Pancreas (tissue), 10 donors: ENCODE data around the gene UBAP1. TPM values are rescaled to one million over a fixed set of nuclear protein-coding genes. Genes with fewer than 3 reads are reported as not detected.
"Not testable (repeated sequence)": the region's sequence is repeated elsewhere in the genome, so short reads cannot be mapped to it uniquely, and the experiment has no call there.

Experiments used
- ATAC-seq, 4 donors: fragments of 200-7000 bp; cut with Tn5 transposase; one replicate each; pipeline versions ENCODE4 v1.8.0 to v1.9.1; 2020; ENCODE audit warnings: mild to moderate bottlenecking in 4 of 4, moderate library complexity in 4 of 4
- DNase-seq, 6 donors: peaks; one replicate each; pipeline ENCODE4 v3.0.0-alpha.2; 2020
- FAIRE-seq: peaks from 2 replicates; lab custom pipeline; 2012; peaks lifted over from hg19 to GRCh38; lab: Jason Lieb, UNC
- H3K27ac ChIP-seq, 4 donors: fragments of 200-600 bp; sonication (generic); 1 replicate in 3 of 4; 2 replicates in 1 of 4; pipeline versions ENCODE4 v1.5.0 to v1.8.0; 2020
- H3K27me3 ChIP-seq, 4 donors: fragments of 200-600 bp; one replicate each; pipeline ENCODE4 v1.8.0; 2021
- H3K36me3 ChIP-seq, 3 donors: fragments of 200-600 bp; sonication (generic) in 1 of 3; one replicate each; pipeline versions ENCODE4 v1.5.0 to v1.8.0; 2020 to 2021
- H3K4me1 ChIP-seq, 3 donors: fragments of 200-600 bp; one replicate each; pipeline ENCODE4 v1.8.0; 2021
- H3K4me3 ChIP-seq, 4 donors: fragments of 200-600 bp; sonication (generic) in 2 of 4; one replicate each; pipeline versions ENCODE4 v1.5.0 to v1.8.0; 2020 to 2021
- H3K9me3 ChIP-seq, 4 donors: fragments of 200-600 bp; one replicate each; pipeline ENCODE4 v1.8.0; 2021
- CTCF ChIP-seq, 4 donors: fragments of 200-600 bp; sonication (generic) in 3 of 4; IDR thresholded peaks; one replicate each; pipeline versions ENCODE4 v1.5.0 to v1.8.0; 2021; ENCODE audit warnings: antibody characterized with exemption in 4 of 4
- WGBS, 2 donors: extraction: QIAGEN DNeasy Blood & Tissue Kit; methylation state at CpG; one replicate each; pipeline ENCODE4 v1.1.7; 2013; 5-methylcytosine and 5-hydroxymethylcytosine counted together
- intact Hi-C, 3 donors: fragments of 100-400 bp; cut with DNase I; formaldehyde crosslinking; loops; one replicate each; pipeline versions ENCODE4 v1.11.1 to v1.14.2; 2022
- polyA plus RNA-seq, 2 donors: library from polyadenylated mRNA; stranded (reverse); fragments of 200-250 nt; gene quantifications; one replicate each; pipeline ENCODE4 v1.2.3, GENCODE V29; 2013
- total RNA-seq, 6 donors: library from RNA; stranded (reverse); fragmentation: NEBNext Ultra II Directional in 4 of 6; extraction: Animal tissue kit (Norgen Biotek cat#: 25700) in 4 of 6; gene quantifications; one replicate each; pipeline versions ENCODE4 v1.2.1 to v1.2.4, GENCODE V29; 2021 to 2023
- donor health status: healthy with polysubstance abuse.
- donor health status: DM: no; HTN: no; CAD: no; lungs with moderate emphysema.
- donor health status: DM: no; HTN: no; CAD: no.
- donor health status: control.
- donor health status: control.
- donor health status: Bipolar disorder and iron deficiency.
- donor health status: DM: yes; HTN: yes; CAD: no.
- donor health status: DM: no; HTN: no; CAD: no.
- donor health status: DM: no; HTN: no; CAD: no.
- donor health status: DM: yes; HTN: yes; CAD: no.

UBAP1 gene
- 10 to 100 TPM; 13.0 to 25.6 (median 17.0) TPM for total RNA-seq
- polyA plus RNA-seq = 10 to 100 TPM; 12.1 to 21.9 TPM

- WGBS, 2 donors = 0% methylated on average over 48 of the region's 48 CpGs
- DNase-seq = peak; percentile 94 to 97 (median 97)
- H3K27me3 ChIP-seq = no peaks in the 10 kb centered on the region
- peaks cover 0 to 5% (median 4%) of the 10 kb centered on the region in 3 donors for H3K4me1 ChIP-seq
- TF ChIP-seq CTCF (IDR thresholded peaks at IDR 0.05) = no peak
- intact Hi-C loops = no loop called here
- no peaks in the 10 kb centered on the region for H3K36me3 ChIP-seq
- peak; percentile 97 to 99 (median 98) for ATAC-seq
- H3K4me3 ChIP-seq = peak within 1 kb of the TSS; percentile 64 to 72 (median 68)
- peak; percentile 76 for FAIRE-seq
- peak within 1 kb of the TSS; percentile 88 to 97 (median 94) for H3K27ac ChIP-seq
- no peaks in the 10 kb centered on the region for H3K9me3 ChIP-seq
Observed at GRCh38 chr9:34178436-34179212, at the start of gene UBAP1. Gene UBAP1 (plus strand): TSS chr9:34179043. CDS start chr9:34220915, 41,872 bp downstream.

GRCh38 chr9:34131571-34131970 is 47.3 kb upstream of the UBAP1 start:
- no peak overlapping the region for H3K4me3 ChIP-seq
- ATAC-seq (no peak), FAIRE-seq (no peak), DNase-seq (no peak)
- H3K9me3 ChIP-seq = no peaks in the 10 kb centered on the region
- H3K4me1 ChIP-seq = peaks cover 0 to 4% (median 0%) of the 10 kb centered on the region in 3 donors
- H3K36me3 ChIP-seq = no peaks in the 10 kb centered on the region
- no peak overlapping the region for H3K27ac ChIP-seq
- TF ChIP-seq CTCF (IDR thresholded peaks at IDR 0.05) = no peak
- intact Hi-C loops = no loop called here
- 87 to 95% methylated on average over 7 of the region's 7 CpGs for WGBS, 2 donors
- no peaks in the 10 kb centered on the region for H3K27me3 ChIP-seq

- no peak for TF ChIP-seq CTCF (IDR thresholded peaks at IDR 0.05)
- Histone ChIP-seq H3K27me3 (no peaks in the 10 kb centered on the region), H3K9me3 (no peaks in the 10 kb centered on the region), H3K4me3 (no peak overlapping the region), H3K4me1 (no peaks in the 10 kb centered on the region), H3K27ac (no peak overlapping the region), H3K36me3 (no peaks in the 10 kb centered on the region)
- intact Hi-C loops = no loop called here
- ATAC-seq = no peak
- 85 to 89% methylated on average over 16 of the region's 16 CpGs for WGBS, 2 donors
- DNase-seq = peak in 1 of 6 donors; percentile 66
- no peak for FAIRE-seq
Observed at GRCh38 chr9:34133436-34133949, 45.4 kb upstream of the UBAP1 start.

- DNase-seq (no peak), ATAC-seq (no peak), FAIRE-seq (no peak)
- 90 to 94% methylated on average over 30 of the region's 30 CpGs for WGBS, 2 donors
- Histone ChIP-seq H3K4me3 (no peak overlapping the region), H3K36me3 (no peaks in the 10 kb centered on the region), H3K27me3 (no peaks in the 10 kb centered on the region), H3K27ac (no peak overlapping the region), H3K9me3 (no peaks in the 10 kb centered on the region), H3K4me1 (peaks cover 0 to 1% (median 0%) of the 10 kb centered on the region in 3 donors)
- intact Hi-C loops = no loop called here
- no peak for TF ChIP-seq CTCF (IDR thresholded peaks at IDR 0.05)
Observed at GRCh38 chr9:34134521-34134920, 44.3 kb upstream of the UBAP1 start.

GRCh38 chr9:34138644-34139043 is 40.2 kb upstream of the UBAP1 start:
- H3K27me3 ChIP-seq, DNase-seq, intact Hi-C loops, H3K4me3 ChIP-seq, H3K36me3 ChIP-seq, H3K9me3 ChIP-seq, FAIRE-seq, ATAC-seq, H3K27ac ChIP-seq: not testable (repeated sequence)
- WGBS, 2 donors = 33% methylated on average over 1 of the region's 1 CpG
- H3K4me1 ChIP-seq = peaks cover 0 to 13% (median 0%) of the 10 kb centered on the region in 3 donors
